ENCODE results near the gene SHROOM3. TPM values are rescaled to one million over a fixed set of nuclear protein-coding genes. Genes with fewer than 3 reads are reported as not detected.

Gene SHROOM3
- total RNA-seq, 1 donor from 2014 or later: 45.1 TPM

- Histone ChIP-seq H3K27me3 (ENCODE audit: control insufficient read depth, insufficient read depth, low read length) (no peaks in the 10 kb centered on the region), H3K36me3 (ENCODE audit: control insufficient read depth, insufficient read depth, low read length) (no peaks in the 10 kb centered on the region), H3K4me3 (ENCODE audit: low read depth, low read length) (no peak overlapping the region)
- TF ChIP-seq CTCF (IDR thresholded peaks at IDR 0.05; ENCODE audit: insufficient read depth, low read length, poor library complexity, severe bottlenecking): no peak
- no peak for DNase-seq (ENCODE audit: low read depth)
Measured at GRCh38 chr4:76527666-76528065, 92.6 kb downstream of the SHROOM3 start.

GRCh38 chr4:76531597-76531996 is 96.6 kb downstream of the SHROOM3 start:
- DNase-seq (ENCODE audit: low read depth): no peak
- TF ChIP-seq CTCF (IDR thresholded peaks at IDR 0.05; ENCODE audit: insufficient read depth, low read length, poor library complexity, severe bottlenecking): no peak
- no peak overlapping the region for H3K4me3 ChIP-seq (ENCODE audit: low read depth, low read length)
- H3K27me3 ChIP-seq (ENCODE audit: control insufficient read depth, insufficient read depth, low read length): no peaks in the 10 kb centered on the region
- H3K36me3 ChIP-seq (ENCODE audit: control insufficient read depth, insufficient read depth, low read length): no peaks in the 10 kb centered on the region

- Histone ChIP-seq H3K27me3 (ENCODE audit: control insufficient read depth, insufficient read depth, low read length) (no peaks in the 10 kb centered on the region), H3K4me3 (ENCODE audit: low read depth, low read length) (no peak overlapping the region), H3K36me3 (ENCODE audit: control insufficient read depth, insufficient read depth, low read length) (no peaks in the 10 kb centered on the region)
- no peak for TF ChIP-seq CTCF (IDR thresholded peaks at IDR 0.05; ENCODE audit: insufficient read depth, low read length, poor library complexity, severe bottlenecking)
- DNase-seq (ENCODE audit: low read depth): no peak
Measured at GRCh38 chr4:76532805-76533204, 97.8 kb downstream of the SHROOM3 start.

DNA sequence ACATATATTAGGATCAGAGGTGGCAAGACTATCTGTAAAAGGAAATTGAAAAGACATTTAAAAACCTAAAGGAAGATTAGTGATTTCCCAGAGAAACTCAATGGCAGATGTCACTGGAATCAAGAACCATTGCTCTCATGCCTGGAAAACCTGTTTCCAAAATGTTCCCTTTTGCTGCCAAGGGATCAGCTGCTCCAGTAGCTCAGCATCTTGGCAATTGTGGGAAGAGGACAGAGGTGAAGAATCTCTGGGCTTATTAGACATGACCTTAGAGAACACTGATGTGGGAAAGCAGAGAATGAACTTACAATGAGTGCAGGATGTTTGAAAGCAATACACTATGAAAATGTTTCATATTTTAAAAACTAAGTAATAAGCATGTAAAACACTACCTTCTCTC is 98.3 kb downstream of the SHROOM3 start:
- no peak for DNase-seq (ENCODE audit: low read depth)
- no peak for TF ChIP-seq CTCF (IDR thresholded peaks at IDR 0.05; ENCODE audit: insufficient read depth, low read length, poor library complexity, severe bottlenecking)
- H3K36me3 ChIP-seq (ENCODE audit: control insufficient read depth, insufficient read depth, low read length): no peaks in the 10 kb centered on the region
- no peaks in the 10 kb centered on the region for H3K27me3 ChIP-seq (ENCODE audit: control insufficient read depth, insufficient read depth, low read length)
- H3K4me3 ChIP-seq (ENCODE audit: low read depth, low read length): no peak overlapping the region

GRCh38 chr4:76535603-76536372 is 100.8 kb downstream of the SHROOM3 start:
- H3K36me3 ChIP-seq (ENCODE audit: control insufficient read depth, insufficient read depth, low read length): no peaks in the 10 kb centered on the region
- TF ChIP-seq CTCF (IDR thresholded peaks at IDR 0.05; ENCODE audit: insufficient read depth, low read length, poor library complexity, severe bottlenecking): no peak
- H3K27me3 ChIP-seq (ENCODE audit: control insufficient read depth, insufficient read depth, low read length): no peaks in the 10 kb centered on the region
- DNase-seq (ENCODE audit: low read depth): no peak
- no peak overlapping the region for H3K4me3 ChIP-seq (ENCODE audit: low read depth, low read length)

GRCh38 chr4:76536373-76536689 is 101.3 kb downstream of the SHROOM3 start:
- Histone ChIP-seq H3K27me3 (ENCODE audit: control insufficient read depth, insufficient read depth, low read length) (no peaks in the 10 kb centered on the region), H3K4me3 (ENCODE audit: low read depth, low read length) (no peak overlapping the region), H3K36me3 (ENCODE audit: control insufficient read depth, insufficient read depth, low read length) (no peaks in the 10 kb centered on the region)
- DNase-seq (ENCODE audit: low read depth): no peak
- no peak for TF ChIP-seq CTCF (IDR thresholded peaks at IDR 0.05; ENCODE audit: insufficient read depth, low read length, poor library complexity, severe bottlenecking)

Measured in kidney epithelial cell (primary cell).